ENCODE results near the gene INO80C.

DNA sequence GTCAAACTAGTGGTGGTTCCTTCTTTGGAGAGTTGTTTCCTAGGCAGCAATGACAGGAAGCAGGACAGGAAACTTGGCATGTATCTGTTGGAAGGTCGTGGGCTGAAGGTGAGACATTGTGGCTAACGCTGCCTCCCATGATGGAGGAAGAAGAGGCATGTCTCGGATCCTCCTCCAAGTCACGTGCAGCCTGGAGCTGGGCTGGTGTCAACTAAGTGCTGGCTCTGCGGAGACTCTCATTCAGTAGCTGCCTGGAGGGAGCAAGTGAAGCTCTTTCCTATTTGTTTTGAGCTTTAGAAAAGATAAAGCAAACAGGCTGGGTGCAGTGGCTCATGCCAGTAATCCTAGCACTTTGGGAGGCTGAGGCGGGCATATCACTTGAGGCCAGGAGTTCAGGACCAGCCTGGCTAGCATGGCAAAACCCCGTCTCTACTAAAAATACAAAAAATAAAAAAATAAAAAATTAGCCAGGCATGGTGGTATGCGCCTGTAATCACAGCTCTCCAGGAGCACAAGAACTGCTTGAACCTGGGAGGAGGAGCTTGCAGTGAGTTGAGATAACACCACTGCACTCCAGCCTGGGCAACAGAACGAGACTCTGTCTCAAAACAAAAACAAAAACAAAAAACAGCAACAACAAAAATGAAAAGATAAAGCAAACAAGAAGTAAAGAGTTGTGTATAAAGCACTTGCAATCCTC lies 28.2 kb upstream of the INO80C start:
- TF ChIP-seq, protein P1, sequence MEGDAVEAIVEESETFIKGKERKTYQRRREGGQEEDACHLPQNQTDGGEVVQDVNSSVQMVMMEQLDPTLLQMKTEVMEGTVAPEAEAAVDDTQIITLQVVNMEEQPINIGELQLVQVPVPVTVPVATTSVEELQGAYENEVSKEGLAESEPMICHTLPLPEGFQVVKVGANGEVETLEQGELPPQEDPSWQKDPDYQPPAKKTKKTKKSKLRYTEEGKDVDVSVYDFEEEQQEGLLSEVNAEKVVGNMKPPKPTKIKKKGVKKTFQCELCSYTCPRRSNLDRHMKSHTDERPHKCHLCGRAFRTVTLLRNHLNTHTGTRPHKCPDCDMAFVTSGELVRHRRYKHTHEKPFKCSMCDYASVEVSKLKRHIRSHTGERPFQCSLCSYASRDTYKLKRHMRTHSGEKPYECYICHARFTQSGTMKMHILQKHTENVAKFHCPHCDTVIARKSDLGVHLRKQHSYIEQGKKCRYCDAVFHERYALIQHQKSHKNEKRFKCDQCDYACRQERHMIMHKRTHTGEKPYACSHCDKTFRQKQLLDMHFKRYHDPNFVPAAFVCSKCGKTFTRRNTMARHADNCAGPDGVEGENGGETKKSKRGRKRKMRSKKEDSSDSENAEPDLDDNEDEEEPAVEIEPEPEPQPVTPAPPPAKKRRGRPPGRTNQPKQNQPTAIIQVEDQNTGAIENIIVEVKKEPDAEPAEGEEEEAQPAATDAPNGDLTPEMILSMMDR (IDR thresholded peaks at IDR 0.05): no peak
- TF ChIP-seq POLR2A (IDR thresholded peaks at IDR 0.05) (no peak), EP300 (IDR thresholded peaks at IDR 0.05) (no peak)

Measured in tibial nerve (tissue), 4 donors.